Myocyte (in vitro differentiated cells): ENCODE measurements around the gene NUPR1. TPM values are rescaled to one million over a fixed set of nuclear protein-coding genes. Genes with fewer than 3 reads are reported as not detected.
"Not testable (repeated sequence)": the region's sequence is repeated elsewhere in the genome, so short reads cannot be mapped to it uniquely, and the experiment has no call there.

ENCODE experiments used
- DNase-seq: peaks from one replicate; pipeline ENCODE4 v3.0.0-alpha.2; 2012; ENCODE audit warnings: low read depth
- polyA plus RNA-seq: library from polyadenylated mRNA; unstranded; fragments of >200 nt; gene quantifications from one replicate; pipeline ENCODE4 v1.2.1, GENCODE V29; 2012; ENCODE audit warnings: missing spikeins
- total RNA-seq: library from RNA; depleted of rRNA; stranded (reverse); fragments of >200 nt; gene quantifications from 2 replicates; pipeline ENCODE4 v1.2.3, GENCODE V29; 2014

Gene NUPR1
- 5.9 and 16.0 TPM in 2 replicates for total RNA-seq
- 295 TPM for polyA plus RNA-seq

GRCh38 chr16:28538733-28539596, at the start of gene NUPR1:
Gene NUPR1, minus strand, starts transcription at chr16:28538974. Its CDS starts 67 bp downstream, at chr16:28538907.
- DNase-seq = peak; percentile 97

- no peak for DNase-seq
These were observed 48.6 kb upstream of the NUPR1 start for GRCh38 chr16:28587386-28587785.

GRCh38 chr16:28586466-28586865, 47.7 kb upstream of the NUPR1 start:
- DNase-seq = no peak

GRCh38 chr16:28585674-28586073, 46.9 kb upstream of the NUPR1 start:
- DNase-seq = no peak

- DNase-seq = no peak
These were observed 42.0 kb upstream of the NUPR1 start for GRCh38 chr16:28580726-28581315.

- DNase-seq = no peak
These were observed 36.8 kb upstream of the NUPR1 start for GRCh38 chr16:28575446-28576109.

GRCh38 chr16:28574925-28575324, 36.2 kb upstream of the NUPR1 start:
- no peak for DNase-seq

- DNase-seq = no peak
These were observed 35.3 kb upstream of the NUPR1 start for GRCh38 chr16:28573738-28574718.

GRCh38 chr16:28572696-28573510, 34.1 kb upstream of the NUPR1 start:
- DNase-seq = no peak

- DNase-seq = no peak
These were observed 31.4 kb upstream of the NUPR1 start for GRCh38 chr16:28569968-28570752.

GRCh38 chr16:28569021-28569420, 30.2 kb upstream of the NUPR1 start:
- no peak for DNase-seq

- no peak for DNase-seq
These were observed 28.5 kb upstream of the NUPR1 start for GRCh38 chr16:28567292-28567691.

GRCh38 chr16:28566233-28566925, 27.6 kb upstream of the NUPR1 start:
- DNase-seq = not testable (repeated sequence)

GRCh38 chr16:28563218-28563617, 24.4 kb upstream of the NUPR1 start:
- DNase-seq = no peak

- DNase-seq = no peak
These were observed 23.4 kb upstream of the NUPR1 start for GRCh38 chr16:28562199-28562598.

- DNase-seq = no peak
These were observed 22.9 kb upstream of the NUPR1 start for GRCh38 chr16:28561557-28562187.

- DNase-seq = no peak
These were observed 19.7 kb upstream of the NUPR1 start for GRCh38 chr16:28558456-28558855.

GRCh38 chr16:28556914-28557320, 18.1 kb upstream of the NUPR1 start:
- DNase-seq = no peak
